K562 (cell line): Measurements from ENCODE around the gene TASP1. TPM values are rescaled to one million over a fixed set of nuclear protein-coding genes. Genes with fewer than 3 reads are reported as not detected.

Source experiments
- ATAC-seq: fragments of 200-7000 bp; cut with Tn5 transposase; 3 replicates; pipeline ENCODE4 v1.9.1; 2020; ENCODE audit warnings: moderate library complexity
- BruUV-seq: library from RNA; stranded (reverse); fragments of 400-500 nt; replicated peaks from 2 replicates; lab custom pipeline; 2021; lab: Mats Ljungman, UMichigan
- CTCF ChIA-PET: fragments of 300-600 bp; formaldehyde crosslinking; extraction: SDS; loops from one replicate; lab custom pipeline; 2021; ENCODE audit warnings: low intra/inter-chr PET ratio; lab: Yijun Ruan, JAX
- POLR2A ChIA-PET: fragments of 300-600, 350-650 bp; sonication (Branson Sonifier 250); formaldehyde crosslinking; extraction: SDS; loops from one replicate; lab custom pipeline; 2021; ENCODE audit warnings: antibody characterized with exemption, inconsistent platforms; lab: Yijun Ruan, JAX
- DNase-seq, 4 experiments: peaks; one replicate each; pipeline versions ENCODE4 v3.0.0 to v3.0.0-alpha.2; 2011 to 2018; ENCODE audit warnings: low spot score in 3 of 4, mixed read lengths in 3 of 4; ENCODE audit errors: extremely low read depth in 1 of 4
- FAIRE-seq: peaks from 2 replicates; lab custom pipeline; 2011; peaks lifted over from hg19 to GRCh38; lab: Jason Lieb, UNC
- H2AFZ ChIP-seq: 2 replicates; pipeline ENCODE4 v1.6.0; 2011; ENCODE audit warnings: low read depth, low read length, control low read depth, inconsistent platforms
- H3K27ac ChIP-seq: fragments of 200-600 bp; 3 replicates; pipeline ENCODE4 v1.8.0; 2011; ENCODE audit warnings: low read depth, mild to moderate bottlenecking, control low read depth, inconsistent platforms, low read length, moderate library complexity, mixed read lengths; ENCODE audit errors: extremely low read depth
- H3K27me3 ChIP-seq, 2 experiments: fragments of 300-600 bp in 1 of 2; 2 replicates in 1 of 2; 3 replicates in 1 of 2; pipeline versions ENCODE4 v1.6.0 to v1.8.0; 2011; ENCODE audit warnings: inconsistent platforms in 2 of 2, low read length in 2 of 2, mild to moderate bottlenecking in 1 of 2, mixed read lengths in 1 of 2, moderate library complexity in 1 of 2; ENCODE audit not compliant: control insufficient read depth in 2 of 2, insufficient read depth in 2 of 2
- H3K36me3 ChIP-seq: fragments of 300-600 bp; 3 replicates; pipeline ENCODE4 v1.8.0; 2011; ENCODE audit warnings: mild to moderate bottlenecking, low read length, inconsistent platforms; ENCODE audit not compliant: control insufficient read depth, insufficient read depth
- H3K4me1 ChIP-seq, 2 experiments: fragments of 200-600 bp in 1 of 2; replicated peaks in 1 of 2; 2 replicates in 1 of 2; 3 replicates in 1 of 2; pipeline versions ENCODE4 v1.5.1 to v1.8.0; 2011; ENCODE audit warnings: inconsistent platforms in 2 of 2, low read length in 2 of 2, mild to moderate bottlenecking in 1 of 2, mixed read lengths in 1 of 2, moderate library complexity in 1 of 2; ENCODE audit not compliant: control insufficient read depth in 2 of 2, insufficient read depth in 2 of 2
- H3K4me2 ChIP-seq: 2 replicates; pipeline ENCODE4 v1.6.1; 2011; ENCODE audit warnings: low read length, control low read depth, inconsistent platforms, mixed read lengths; ENCODE audit not compliant: insufficient read depth
- H3K4me3 ChIP-seq: fragments of 200-600 bp; sonication (generic), shearing (Covaris generic); 2 replicates; pipeline ENCODE4 v1.5.1; 2016; ENCODE audit warnings: control low read depth, inconsistent platforms
- H3K79me2 ChIP-seq: fragments of 200-600 bp; 3 replicates; pipeline ENCODE4 v1.8.0; 2011; ENCODE audit warnings: low read length, inconsistent platforms; ENCODE audit not compliant: control insufficient read depth, insufficient read depth
- H3K9ac ChIP-seq, 2 experiments: 2 replicates each; pipeline versions ENCODE4 v1.6.0 to v1.6.1; 2011; ENCODE audit warnings: low read depth in 2 of 2, low read length in 2 of 2, control low read depth in 1 of 2, inconsistent platforms in 1 of 2, mild to moderate bottlenecking in 1 of 2, mixed read lengths in 1 of 2; ENCODE audit not compliant: insufficient read depth in 1 of 2
- H3K9me1 ChIP-seq: one replicate; pipeline ENCODE4 v1.6.0; 2011; ENCODE audit warnings: inconsistent platforms, mild to moderate bottlenecking, low read length, moderate library complexity; ENCODE audit not compliant: control insufficient read depth, insufficient read depth
- H3K9me3 ChIP-seq: replicated peaks from 2 replicates; pipeline ENCODE4 v1.5.1; 2011; ENCODE audit warnings: low read depth, low read length, inconsistent platforms; ENCODE audit not compliant: control insufficient read depth, insufficient read depth
- H4K20me1 ChIP-seq: replicated peaks from 2 replicates; pipeline ENCODE4 v1.6.1; 2011; ENCODE audit warnings: low read length, inconsistent platforms, mixed read lengths; ENCODE audit not compliant: control insufficient read depth, insufficient read depth
- CCNT2 ChIP-seq: IDR thresholded peaks from 2 replicates; pipeline ENCODE4 v1.6.1; 2011; ENCODE audit warnings: borderline replicate concordance, low read depth, mild to moderate bottlenecking, moderate library complexity, mixed read lengths, low read length; ENCODE audit not compliant: insufficient read length; ENCODE audit errors: extremely low read depth
- DPF2 ChIP-seq: fragments of 450-650 bp; IDR thresholded peaks from 2 replicates; pipeline ENCODE4 v1.6.1; 2016
- ETV6 ChIP-seq, 3 experiments: fragments of 150-350 bp in 1 of 3; sonication (generic) in 1 of 3; formaldehyde crosslinking in 1 of 3; IDR thresholded peaks; 2 replicates each; pipeline versions ENCODE4 v1.6.1 to v1.8.0; 2014 to 2022; ENCODE audit warnings: borderline replicate concordance in 2 of 3, low read depth in 2 of 3, antibody characterized with exemption in 1 of 3, low read length in 1 of 3, mild to moderate bottlenecking in 1 of 3, missing genetic modification reagents in 1 of 3
- NFE2 ChIP-seq: IDR thresholded peaks from 2 replicates; pipeline ENCODE4 v1.6.1; 2014; ENCODE audit warnings: antibody characterized with exemption, low read depth
- NR1H2 ChIP-seq: sonication (generic); formaldehyde crosslinking; IDR thresholded peaks from 2 replicates; pipeline ENCODE4 v1.4.0; 2020; ENCODE audit warnings: mild to moderate bottlenecking, missing genetic modification reagents
- OTX1 ChIP-seq: fragments of 450-650 bp; formaldehyde crosslinking; IDR thresholded peaks from 2 replicates; pipeline ENCODE4 v1.4.0; 2022; ENCODE audit warnings: mild to moderate bottlenecking
- PRMT5 ChIP-seq: sonication (generic); formaldehyde crosslinking; IDR thresholded peaks from 2 replicates; pipeline ENCODE4 v1.5.0; 2020; ENCODE audit warnings: missing genetic modification reagents
- TOE1 ChIP-seq, 2 experiments: fragments of 450-650 bp in 1 of 2; sonication (generic) in 1 of 2; formaldehyde crosslinking in 1 of 2; IDR thresholded peaks; 2 replicates each; pipeline versions ENCODE4 v1.7.1 to v1.8.0; 2016 to 2022; ENCODE audit warnings: borderline replicate concordance in 2 of 2, mild to moderate bottlenecking in 2 of 2, antibody characterized with exemption in 1 of 2, inconsistent platforms in 1 of 2, low read depth in 1 of 2, missing genetic modification reagents in 1 of 2, moderate library complexity in 1 of 2
- ZNF408 ChIP-seq: fragments of 250-450 bp; sonication (Bioruptor Pico); IDR thresholded peaks from 2 replicates; pipeline ENCODE4 v1.4.0; 2020; ENCODE audit warnings: low read depth, mild to moderate bottlenecking, moderate library complexity
- ZNF551 ChIP-seq: fragments of 250-450 bp; sonication (Bioruptor Pico); IDR thresholded peaks from 2 replicates; pipeline ENCODE4 v1.5.0; 2021; ENCODE audit warnings: mild to moderate bottlenecking, moderate library complexity
- ZNF583 ChIP-seq: fragments of 250-450 bp; sonication (Bioruptor Pico); IDR thresholded peaks from 2 replicates; pipeline ENCODE4 v1.4.0; 2020
- WGBS: fragments of 100-300 bp; shearing (Covaris generic); methylation state at CpG from one replicate; pipeline ENCODE4 v1.1.6; 2016; ENCODE audit warnings: low coverage, mixed read lengths; ENCODE audit not compliant: insufficient coverage; ENCODE audit errors: missing lambda C conversion rate; 5-methylcytosine and 5-hydroxymethylcytosine counted together
- in situ Hi-C: fragments of 300-500 bp; cut with MboI; formaldehyde crosslinking; loops from 4 replicates; pipeline ENCODE4 v1.15.0; 2018; ENCODE audit warnings: inconsistent platforms, mixed read lengths
- intact Hi-C: fragments of 100-400 bp; cut with micrococcal nuclease; formaldehyde crosslinking; loops from 2 replicates; pipeline ENCODE4 v1.14.2; 2022
- polyA plus RNA-seq, 8 experiments: library from polyadenylated mRNA; depleted of rRNA in 4 of 8; stranded (reverse) in 5 of 8; unstranded in 3 of 8; fragments of >200 nt; fragmentation: Nextera tagmentation in 2 of 8; fragmentation: Illumina TruSeq in 1 of 8; extraction: Ambion mirVana in 2 of 8; extraction: Trizol in 1 of 8; gene quantifications; 2 replicates each; pipeline versions ENCODE4 v1.2.1 to v1.2.3, GENCODE V29; 2011 to 2014; ENCODE audit warnings: inconsistent platforms in 1 of 8, missing spikeins in 1 of 8
- total RNA-seq, 7 experiments: library from RNA; depleted of rRNA in 6 of 7; stranded (reverse); fragments of >200 nt in 6 of 7; fragmentation: Illumina TruSeq in 2 of 7; extraction: Trizol in 2 of 7; gene quantifications; 2 replicates each; pipeline versions ENCODE4 v1.2.1 to v1.2.3, GENCODE V29; 2011 to 2021; ENCODE audit warnings: low replicate concordance in 1 of 7
- TF ChIP-seq, protein P1 (sequence below), 2 experiments: fragments of 200-800 bp in 1 of 2; sonication (Bioruptor generic) in 1 of 2; sonication (generic) in 1 of 2; formaldehyde crosslinking in 1 of 2; IDR thresholded peaks in 1 of 2; conservative IDR thresholded peaks in 1 of 2; 2 replicates each; pipeline versions ENCODE4 v1.5.0 to v1.6.1; 2016 to 2020; ENCODE audit warnings: missing compliant biosample characterization in 1 of 2, missing genetic modification characterization in 1 of 2, missing genetic modification reagents in 1 of 2
- TF ChIP-seq, protein P2 (sequence below): fragments of 450-650 bp; IDR thresholded peaks from 2 replicates; pipeline ENCODE4 v1.6.1; 2017; ENCODE audit warnings: mild to moderate bottlenecking, moderate library complexity
- TF ChIP-seq, protein P3 (sequence below): fragments of 450-650 bp; formaldehyde crosslinking; IDR thresholded peaks from 2 replicates; pipeline ENCODE4 v1.4.0; 2020; ENCODE audit warnings: mild to moderate bottlenecking, mixed read lengths
- TF ChIP-seq, protein P4 (sequence below): fragments of 250-450 bp; sonication (Bioruptor Pico); IDR thresholded peaks from 2 replicates; pipeline ENCODE4 v1.6.1; 2021; ENCODE audit warnings: mild to moderate bottlenecking
- TF ChIP-seq, protein P5 (sequence below): fragments of 200-800 bp; sonication (Bioruptor generic); IDR thresholded peaks from 2 replicates; pipeline ENCODE4 v1.6.1; 2017; ENCODE audit warnings: missing genetic modification characterization, missing compliant biosample characterization

Gene TASP1
- total and polyA plus RNA-seq, 9 of the 15 experiments (the other 6 are each of a cell fraction or from before 2014, with no cell fraction given): 3.7 to 10.6 (median 6.4) TPM

DNA sequence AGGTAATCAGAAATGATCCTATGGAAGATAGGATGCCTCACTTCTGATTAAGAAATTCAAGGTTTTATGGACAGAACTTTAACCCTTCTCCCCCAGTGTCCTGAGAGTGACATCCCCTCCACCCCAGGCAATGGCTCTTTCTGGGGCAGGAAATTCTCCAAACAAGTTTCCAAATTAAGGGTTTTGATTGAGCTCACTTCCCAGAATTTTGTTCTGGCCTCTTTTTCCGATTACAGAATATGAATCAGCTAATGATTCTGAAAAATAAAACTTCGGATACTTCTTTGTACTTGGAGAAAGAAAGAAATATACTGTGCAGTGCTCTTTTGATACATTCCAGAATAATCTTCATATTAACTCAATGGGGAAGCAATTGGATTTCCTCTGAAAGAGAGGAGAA is 32.8 kb upstream of the TASP1 start:
- H2AFZ ChIP-seq: no peak overlapping the region
- no peaks in the 10 kb centered on the region for H3K4me1 ChIP-seq
- no peaks in the 10 kb centered on the region for H3K27me3 ChIP-seq
- no peaks in the 10 kb centered on the region for H4K20me1 ChIP-seq
- no peak for DNase-seq
- POLR2A ChIA-PET: no interaction called here
- in situ Hi-C loops (no loop called here), intact Hi-C loops (no loop called here)
- H3K9me1 ChIP-seq: no peaks in the 10 kb centered on the region
- BruUV-seq: no TSS peak
- CTCF ChIA-PET: no interaction called here
- no peak overlapping the region for H3K9ac ChIP-seq
- no peaks in the 10 kb centered on the region for H3K36me3 ChIP-seq
- no peak overlapping the region for H3K27ac ChIP-seq
- H3K79me2 ChIP-seq: no peaks in the 10 kb centered on the region
- no peak for FAIRE-seq
- no peak for ATAC-seq
- WGBS: 0% methylated on average over 2 of the region's 2 CpGs
- H3K9me3 ChIP-seq: no peaks in the 10 kb centered on the region
- no peak overlapping the region for H3K4me3 ChIP-seq
- no peak overlapping the region for H3K4me2 ChIP-seq
- TF ChIP-seq TOE1 (IDR thresholded peaks at IDR 0.05; ENCODE audit: borderline replicate concordance): no peak
- TF ChIP-seq TOE1 (CRISPR knock-in tag; IDR thresholded peaks at IDR 0.05; ENCODE audit: borderline replicate concordance, low read depth): no peak
- TF ChIP-seq NR1H2 (CRISPR knock-in tag): no peak
- TF ChIP-seq DPF2: no peak
- TF ChIP-seq NFE2: no peak
- TF ChIP-seq CCNT2: no peak
- no peak for TF ChIP-seq ZNF583 (CRISPR knock-in tag)
- TF ChIP-seq, protein P1, sequence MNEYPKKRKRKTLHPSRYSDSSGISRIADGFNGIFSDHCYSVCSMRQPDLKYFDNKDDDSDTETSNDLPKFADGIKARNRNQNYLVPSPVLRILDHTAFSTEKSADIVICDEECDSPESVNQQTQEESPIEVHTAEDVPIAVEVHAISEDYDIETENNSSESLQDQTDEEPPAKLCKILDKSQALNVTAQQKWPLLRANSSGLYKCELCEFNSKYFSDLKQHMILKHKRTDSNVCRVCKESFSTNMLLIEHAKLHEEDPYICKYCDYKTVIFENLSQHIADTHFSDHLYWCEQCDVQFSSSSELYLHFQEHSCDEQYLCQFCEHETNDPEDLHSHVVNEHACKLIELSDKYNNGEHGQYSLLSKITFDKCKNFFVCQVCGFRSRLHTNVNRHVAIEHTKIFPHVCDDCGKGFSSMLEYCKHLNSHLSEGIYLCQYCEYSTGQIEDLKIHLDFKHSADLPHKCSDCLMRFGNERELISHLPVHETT (CRISPR knock-in tag; conservative IDR thresholded peaks at IDR 0.05 in 1 of 2, IDR thresholded peaks at IDR 0.05 in 1 of 2): no peak
- TF ChIP-seq, protein P2, sequence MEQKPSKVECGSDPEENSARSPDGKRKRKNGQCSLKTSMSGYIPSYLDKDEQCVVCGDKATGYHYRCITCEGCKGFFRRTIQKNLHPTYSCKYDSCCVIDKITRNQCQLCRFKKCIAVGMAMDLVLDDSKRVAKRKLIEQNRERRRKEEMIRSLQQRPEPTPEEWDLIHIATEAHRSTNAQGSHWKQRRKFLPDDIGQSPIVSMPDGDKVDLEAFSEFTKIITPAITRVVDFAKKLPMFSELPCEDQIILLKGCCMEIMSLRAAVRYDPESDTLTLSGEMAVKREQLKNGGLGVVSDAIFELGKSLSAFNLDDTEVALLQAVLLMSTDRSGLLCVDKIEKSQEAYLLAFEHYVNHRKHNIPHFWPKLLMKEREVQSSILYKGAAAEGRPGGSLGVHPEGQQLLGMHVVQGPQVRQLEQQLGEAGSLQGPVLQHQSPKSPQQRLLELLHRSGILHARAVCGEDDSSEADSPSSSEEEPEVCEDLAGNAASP: no peak
- no peak for TF ChIP-seq ZNF551 (CRISPR knock-in tag)
- no peak for TF ChIP-seq ZNF408
- TF ChIP-seq, protein P3, sequence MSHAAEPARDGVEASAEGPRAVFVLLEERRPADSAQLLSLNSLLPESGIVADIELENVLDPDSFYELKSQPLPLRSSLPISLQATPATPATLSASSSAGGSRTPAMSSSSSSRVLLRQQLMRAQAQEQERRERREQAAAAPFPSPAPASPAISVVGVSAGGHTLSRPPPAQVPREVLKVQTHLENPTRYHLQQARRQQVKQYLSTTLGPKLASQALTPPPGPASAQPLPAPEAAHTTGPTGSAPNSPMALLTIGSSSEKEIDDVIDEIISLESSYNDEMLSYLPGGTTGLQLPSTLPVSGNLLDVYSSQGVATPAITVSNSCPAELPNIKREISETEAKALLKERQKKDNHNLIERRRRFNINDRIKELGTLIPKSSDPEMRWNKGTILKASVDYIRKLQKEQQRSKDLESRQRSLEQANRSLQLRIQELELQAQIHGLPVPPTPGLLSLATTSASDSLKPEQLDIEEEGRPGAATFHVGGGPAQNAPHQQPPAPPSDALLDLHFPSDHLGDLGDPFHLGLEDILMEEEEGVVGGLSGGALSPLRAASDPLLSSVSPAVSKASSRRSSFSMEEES: no peak
- TF ChIP-seq OTX1: no peak
- TF ChIP-seq, protein P4, sequence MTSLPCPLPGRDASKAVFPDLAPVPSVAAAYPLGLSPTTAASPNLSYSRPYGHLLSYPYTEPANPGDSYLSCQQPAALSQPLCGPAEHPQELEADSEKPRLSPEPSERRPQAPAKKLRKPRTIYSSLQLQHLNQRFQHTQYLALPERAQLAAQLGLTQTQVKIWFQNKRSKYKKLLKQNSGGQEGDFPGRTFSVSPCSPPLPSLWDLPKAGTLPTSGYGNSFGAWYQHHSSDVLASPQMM: no peak
- TF ChIP-seq, protein P5, sequence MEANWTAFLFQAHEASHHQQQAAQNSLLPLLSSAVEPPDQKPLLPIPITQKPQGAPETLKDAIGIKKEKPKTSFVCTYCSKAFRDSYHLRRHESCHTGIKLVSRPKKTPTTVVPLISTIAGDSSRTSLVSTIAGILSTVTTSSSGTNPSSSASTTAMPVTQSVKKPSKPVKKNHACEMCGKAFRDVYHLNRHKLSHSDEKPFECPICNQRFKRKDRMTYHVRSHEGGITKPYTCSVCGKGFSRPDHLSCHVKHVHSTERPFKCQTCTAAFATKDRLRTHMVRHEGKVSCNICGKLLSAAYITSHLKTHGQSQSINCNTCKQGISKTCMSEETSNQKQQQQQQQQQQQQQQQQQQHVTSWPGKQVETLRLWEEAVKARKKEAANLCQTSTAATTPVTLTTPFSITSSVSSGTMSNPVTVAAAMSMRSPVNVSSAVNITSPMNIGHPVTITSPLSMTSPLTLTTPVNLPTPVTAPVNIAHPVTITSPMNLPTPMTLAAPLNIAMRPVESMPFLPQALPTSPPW: no peak
- TF ChIP-seq PRMT5 (CRISPR knock-in tag): no peak
- TF ChIP-seq ETV6 (IDR thresholded peaks at IDR 0.05; ENCODE audit: borderline replicate concordance in 1 of 2, low read depth in 2 of 2, low read length in 1 of 2): no peak
- no peak for TF ChIP-seq ETV6 (CRISPR knock-in tag; IDR thresholded peaks at IDR 0.05; ENCODE audit: borderline replicate concordance)
